T-helper 2 cell treated with Interferon-gamma antibody and Interleukin-4, amounts not matched to agents 100 ng/mL and 5 ng/mL, for 36 hours (primary cell): ENCODE data around the gene BICD1. TPM values are rescaled to one million over a fixed set of nuclear protein-coding genes. Genes with fewer than 3 reads are reported as not detected.

Experiments used
- intact Hi-C: fragments of 100-400 bp; cut with micrococcal nuclease; formaldehyde crosslinking; loops from one replicate; pipeline ENCODE4 v1.15.1; 2023
- total RNA-seq: library from RNA; stranded (reverse); gene quantifications from 2 replicates; pipeline ENCODE4 v1.2.3, GENCODE V29; 2022

The BICD1 gene
- total RNA-seq, 1 donor from 2014 or later, result 12.4 TPM

- intact Hi-C loops, result loop anchor here (1.0 kb wide), 2 partner anchors 280 to 1623 kb away; partner anchors contain the start of genes ALG10 and DNM1L
These were observed 292.2 kb downstream of the BICD1 start for GRCh38 chr12:32398816-32399369.

- intact Hi-C loops, result loop anchor here (1.0 kb wide), 2 partner anchors 280 to 1623 kb away; partner anchors contain the start of genes ALG10 and DNM1L
These were observed 292.9 kb downstream of the BICD1 start, which contains the start of gene FGD4 for GRCh38 chr12:32399370-32400113. FGD4 (plus strand) TSS chr12:32399558.

- intact Hi-C loops, result no loop called here
These were observed 293.5 kb downstream of the BICD1 start for GRCh38 chr12:32400114-32400672.

- intact Hi-C loops, result no loop called here
These were observed 294.2 kb downstream of the BICD1 start for GRCh38 chr12:32400866-32401265.

- intact Hi-C loops, result no loop called here
These were observed 295.5 kb downstream of the BICD1 start for GRCh38 chr12:32402170-32402569.

- intact Hi-C loops, result no loop called here
These were observed 296.3 kb downstream of the BICD1 start for GRCh38 chr12:32402946-32403345.

GRCh38 chr12:32407795-32408194, 301.1 kb downstream of the BICD1 start:
- intact Hi-C loops, result no loop called here

- intact Hi-C loops, result no loop called here
These were observed 306.8 kb downstream of the BICD1 start for GRCh38 chr12:32413412-32413811.

- intact Hi-C loops, result no loop called here
These were observed 311.6 kb downstream of the BICD1 start for GRCh38 chr12:32418221-32418620.

- intact Hi-C loops, result no loop called here
These were observed 312.4 kb downstream of the BICD1 start for GRCh38 chr12:32418903-32419519.

- intact Hi-C loops, result no loop called here
These were observed 312.9 kb downstream of the BICD1 start for GRCh38 chr12:32419520-32419960.

- intact Hi-C loops, result no loop called here
These were observed 313.7 kb downstream of the BICD1 start for GRCh38 chr12:32420356-32420755.

GRCh38 chr12:32423559-32423958, 316.9 kb downstream of the BICD1 start:
- intact Hi-C loops, result no loop called here

- intact Hi-C loops, result no loop called here
These were observed 324.4 kb downstream of the BICD1 start for GRCh38 chr12:32431025-32431424.

Other genes with a start within 250 kb of the BICD1 start
- gene RESF1, start 147.4 kb upstream of the BICD1 start, total RNA-seq, result 102 and 110 TPM in 2 replicates